HG02623 (cell line): ENCODE measurements around the gene POLR2H.

Source experiments
- ATAC-seq: cut with Tn5 transposase; IDR thresholded peaks from one replicate; pipeline ENCODE4 v1.9.1; 2021; ENCODE audit warnings: moderate library complexity; ENCODE audit not compliant: unreplicated experiment

The POLR2H gene

GRCh38 chr3:184361532-184361931 is at the start of gene POLR2H, which contains the start of gene CLCN2:
TSS of gene POLR2H (plus strand) at chr3:184361710. CDS start at chr3:184363493, 1,783 bp downstream.
TSS of gene CLCN2 (minus strand) at chr3:184361605. CDS start at chr3:184361479, 126 bp downstream.
- peak; percentile 30 for ATAC-seq

DNA sequence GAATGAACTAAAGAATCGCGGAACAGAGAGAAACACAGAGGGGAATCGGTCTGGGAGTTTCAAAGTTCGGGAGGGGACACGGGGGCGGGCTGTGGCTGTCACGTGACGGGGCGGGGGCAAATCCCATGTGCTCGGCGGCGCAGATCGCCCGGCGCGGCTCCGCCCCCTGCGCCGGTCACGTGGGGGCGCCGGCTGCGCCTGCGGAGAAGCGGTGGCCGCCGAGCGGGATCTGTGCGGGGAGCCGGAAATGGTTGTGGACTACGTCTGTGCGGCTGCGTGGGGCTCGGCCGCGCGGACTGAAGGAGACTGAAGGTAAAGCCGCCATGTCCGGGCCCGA is 47.2 kb upstream of the POLR2H start, which contains the start of gene EIF4G1:
TSS of gene EIF4G1 (plus strand) at position 244 of the 337 bp plus-strand sequence. CDS start 1,191 bp downstream, outside the sequence.
- ATAC-seq, result peak; percentile 85

- peak; percentile 39 for ATAC-seq
These were observed 46.6 kb upstream of the POLR2H start for GRCh38 chr3:184314700-184315542.

- no peak for ATAC-seq
These were observed 46.0 kb upstream of the POLR2H start for GRCh38 chr3:184315543-184315867.

GRCh38 chr3:184315871-184316661 is 45.4 kb upstream of the POLR2H start:
- no peak for ATAC-seq

DNA sequence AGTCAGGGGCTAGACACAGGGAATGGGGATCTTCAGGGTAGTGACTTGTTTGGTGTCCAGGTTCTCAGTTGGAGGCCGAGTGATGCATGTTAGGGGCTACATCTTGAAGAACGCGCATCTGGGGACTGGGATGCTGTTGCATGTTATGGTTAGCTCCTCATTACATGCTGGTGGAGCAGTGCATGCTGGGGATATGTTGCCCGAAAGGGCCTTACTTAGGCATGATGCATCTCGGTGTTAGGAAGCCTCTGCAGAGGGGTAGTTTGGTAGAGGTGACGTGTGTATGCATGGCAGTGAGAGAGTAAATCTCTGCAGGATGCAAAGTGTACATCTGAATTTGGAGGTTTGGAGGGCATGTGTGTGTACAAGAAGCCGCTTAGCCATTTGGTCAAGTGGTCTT is 44.7 kb upstream of the POLR2H start:
- ATAC-seq, result no peak

- no peak for ATAC-seq
These were observed 44.3 kb upstream of the POLR2H start for GRCh38 chr3:184317201-184317600.

DNA sequence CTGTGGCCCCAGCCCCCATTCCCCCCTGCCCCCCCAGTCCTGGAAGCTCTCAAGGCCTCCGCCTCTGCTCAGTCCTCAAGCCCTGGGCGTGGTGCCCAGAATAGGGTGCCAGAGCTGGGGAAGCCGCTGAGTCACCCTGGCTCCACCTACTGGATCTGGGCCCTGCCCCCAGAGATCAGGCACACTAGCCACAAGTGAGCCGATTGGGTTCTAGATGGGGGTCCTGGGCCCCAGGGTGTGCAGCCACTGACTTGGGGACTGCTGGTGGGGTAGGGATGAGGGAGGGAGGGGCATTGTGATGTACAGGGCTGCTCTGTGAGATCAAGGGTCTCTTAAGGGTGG is 41.4 kb upstream of the POLR2H start:
- ATAC-seq, result no peak

- ATAC-seq, result no peak
These were observed 39.8 kb upstream of the POLR2H start for GRCh38 chr3:184321666-184322065.

- no peak for ATAC-seq
These were observed 38.6 kb upstream of the POLR2H start for GRCh38 chr3:184322731-184323487.

DNA sequence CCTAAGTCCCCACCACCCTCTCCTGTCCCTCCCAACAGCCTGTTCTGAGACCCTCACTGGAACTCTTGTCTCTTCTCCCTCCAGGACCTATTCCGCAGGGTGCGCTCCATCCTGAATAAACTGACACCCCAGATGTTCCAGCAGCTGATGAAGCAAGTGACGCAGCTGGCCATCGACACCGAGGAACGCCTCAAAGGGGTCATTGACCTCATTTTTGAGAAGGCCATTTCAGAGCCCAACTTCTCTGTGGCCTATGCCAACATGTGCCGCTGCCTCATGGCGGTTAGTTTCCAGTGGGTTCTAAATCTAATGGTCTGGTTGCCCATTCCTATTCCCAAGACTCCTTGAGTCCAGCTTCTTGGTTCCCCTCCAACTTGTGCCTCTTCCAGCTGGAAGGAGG is 37.8 kb upstream of the POLR2H start:
- ATAC-seq, result no peak

DNA sequence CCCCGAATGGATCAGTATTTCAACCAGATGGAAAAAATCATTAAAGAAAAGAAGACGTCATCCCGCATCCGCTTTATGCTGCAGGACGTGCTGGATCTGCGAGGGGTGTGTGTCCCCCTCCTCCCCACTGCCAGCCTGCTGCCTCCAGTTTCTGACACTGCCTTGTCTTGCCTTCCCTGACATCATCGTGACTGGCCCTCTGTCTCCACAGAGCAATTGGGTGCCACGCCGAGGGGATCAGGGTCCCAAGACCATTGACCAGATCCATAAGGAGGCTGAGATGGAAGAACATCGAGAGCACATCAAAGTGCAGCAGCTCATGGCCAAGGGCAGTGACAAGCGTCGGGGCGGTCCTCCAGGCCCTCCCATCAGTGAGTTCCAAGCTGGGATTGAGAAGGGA is 36.2 kb upstream of the POLR2H start:
- ATAC-seq, result no peak

DNA sequence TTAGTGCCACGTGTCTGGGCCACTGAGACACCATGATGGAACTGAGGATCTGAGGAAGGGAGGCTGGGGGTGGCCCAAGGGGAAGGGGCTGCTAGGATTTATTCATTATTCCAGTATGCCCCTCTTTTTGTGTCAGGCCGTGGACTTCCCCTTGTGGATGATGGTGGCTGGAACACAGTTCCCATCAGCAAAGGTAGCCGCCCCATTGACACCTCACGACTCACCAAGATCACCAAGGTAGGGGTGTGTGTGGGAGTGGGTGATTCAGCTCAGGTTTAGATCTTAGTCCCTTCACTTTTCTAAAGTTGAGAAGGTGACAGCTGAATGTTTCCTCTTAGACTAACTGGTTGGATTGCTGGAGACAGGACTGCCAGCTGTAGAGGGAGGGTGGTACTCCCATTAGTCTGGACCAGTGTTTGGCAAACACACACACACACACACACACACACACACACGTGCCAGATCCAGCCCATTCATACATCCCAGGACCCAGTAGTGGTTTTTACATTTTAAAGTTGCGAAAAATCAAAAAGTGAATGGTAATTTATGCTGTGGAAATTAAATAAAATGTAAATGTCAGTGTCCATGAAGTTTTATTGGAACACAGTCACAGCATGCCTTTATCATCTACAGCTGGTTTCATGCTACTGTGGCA is 35.7 kb upstream of the POLR2H start:
- no peak for ATAC-seq

DNA sequence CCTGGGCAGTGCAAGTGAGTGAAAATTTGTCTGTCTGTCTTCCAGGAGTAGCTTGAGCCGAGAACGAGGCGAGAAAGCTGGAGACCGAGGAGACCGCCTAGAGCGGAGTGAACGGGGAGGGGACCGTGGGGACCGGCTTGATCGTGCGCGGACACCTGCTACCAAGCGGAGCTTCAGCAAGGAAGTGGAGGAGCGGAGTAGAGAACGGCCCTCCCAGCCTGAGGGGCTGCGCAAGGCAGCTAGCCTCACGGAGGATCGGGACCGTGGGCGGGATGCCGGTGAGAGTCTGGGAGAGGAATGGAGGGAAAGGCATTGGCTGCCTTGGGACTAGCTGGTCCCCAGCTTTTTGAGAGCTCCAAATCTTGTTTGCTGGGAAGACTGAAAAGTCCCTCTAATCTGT is 34.3 kb upstream of the POLR2H start:
- no peak for ATAC-seq

GRCh38 chr3:184328516-184328915 is 33.0 kb upstream of the POLR2H start:
- no peak for ATAC-seq

- no peak for ATAC-seq
These were observed 29.0 kb upstream of the POLR2H start for GRCh38 chr3:184332370-184333090.

GRCh38 chr3:184333190-184333589 is 28.3 kb upstream of the POLR2H start:
- ATAC-seq, result no peak

DNA sequence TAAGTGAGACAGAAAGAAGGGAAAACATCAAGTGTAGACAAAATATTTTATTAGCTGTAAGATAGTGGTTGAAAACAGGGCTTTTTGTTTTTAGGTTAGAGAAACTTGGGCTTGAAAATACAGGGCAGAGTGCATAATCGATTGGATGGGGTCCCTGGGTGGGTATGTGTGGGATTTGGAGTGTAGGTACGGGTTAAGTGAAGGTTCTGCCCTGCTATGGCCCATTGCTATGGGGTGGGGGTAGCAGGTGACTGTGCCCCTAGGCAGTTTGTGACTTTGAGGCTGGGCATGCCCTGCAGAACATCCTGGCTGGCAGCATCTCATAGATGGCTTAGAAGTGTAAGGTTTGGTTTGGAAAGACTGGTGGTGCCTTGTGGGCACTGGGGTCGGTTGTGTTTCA is 27.8 kb upstream of the POLR2H start:
- no peak for ATAC-seq

GRCh38 chr3:184334470-184335158 is 26.9 kb upstream of the POLR2H start:
- no peak for ATAC-seq

- no peak for ATAC-seq
These were observed 26.2 kb upstream of the POLR2H start for GRCh38 chr3:184335291-184335660.
